AG09309 (cell line): Measurements from ENCODE around the gene ATP6AP1.

Experiments
- DNase-seq: peaks from one replicate; pipeline ENCODE4 v3.0.0-alpha.2; 2010; ENCODE audit warnings: low read depth
- H3K4me3 ChIP-seq: 2 replicates; pipeline ENCODE4 v1.5.1; 2011; ENCODE audit warnings: mild to moderate bottlenecking, low read depth, low read length, moderate library complexity; ENCODE audit not compliant: control insufficient read depth
- CTCF ChIP-seq: IDR thresholded peaks from 2 replicates; pipeline ENCODE4 v1.5.1; 2011; ENCODE audit warnings: mild to moderate bottlenecking, low read depth, low read length, inconsistent platforms; ENCODE audit not compliant: insufficient read depth, control insufficient read depth; ENCODE audit errors: missing control alignments

ATP6AP1 gene

GRCh38 chrX:154437971-154438893 lies 9.8 kb downstream of the ATP6AP1 start:
- no peak for DNase-seq
- TF ChIP-seq CTCF = no peak
- H3K4me3 ChIP-seq = peak overlapping the region; percentile 79

GRCh38 chrX:154439841-154440240 lies 11.4 kb downstream of the ATP6AP1 start:
- H3K4me3 ChIP-seq = no peak overlapping the region
- no peak for DNase-seq
- TF ChIP-seq CTCF = no peak

GRCh38 chrX:154440623-154441357 lies 12.3 kb downstream of the ATP6AP1 start:
- DNase-seq = no peak
- H3K4me3 ChIP-seq = no peak overlapping the region
- no peak for TF ChIP-seq CTCF

GRCh38 chrX:154441564-154441963 lies 13.1 kb downstream of the ATP6AP1 start:
- TF ChIP-seq CTCF = no peak
- no peak overlapping the region for H3K4me3 ChIP-seq

GRCh38 chrX:154441984-154442707 lies 13.7 kb downstream of the ATP6AP1 start:
- no peak for TF ChIP-seq CTCF
- DNase-seq = no peak
- no peak overlapping the region for H3K4me3 ChIP-seq

More at GRCh38 chrX:154441564-154441963, 13.1 kb downstream of the ATP6AP1 start:
- DNase-seq = no peak

- no peak for DNase-seq
- peak overlapping the region; percentile 38 for H3K4me3 ChIP-seq
- TF ChIP-seq CTCF = no peak
These were observed 15.0 kb downstream of the ATP6AP1 start for GRCh38 chrX:154443479-154443910.
